H9 (cell line): ENCODE data around the gene GNLY. TPM values are rescaled to one million over a fixed set of nuclear protein-coding genes. Genes with fewer than 3 reads are reported as not detected.

Experiments
- DNase-seq: peaks from one replicate; pipeline ENCODE4 v3.0.0-alpha.2; 2017
- H2AFZ ChIP-seq: one replicate; pipeline ENCODE4 v1.6.1; 2013; ENCODE audit warnings: mild to moderate bottlenecking, low read length, control low read depth, moderate library complexity
- H2AK5ac ChIP-seq: 2 replicates; pipeline ENCODE4 v1.6.1; 2013; ENCODE audit warnings: low read length, control low read depth, mixed read lengths; ENCODE audit not compliant: insufficient read length
- H2BK120ac ChIP-seq: one replicate; pipeline ENCODE4 v1.6.1; 2013; ENCODE audit warnings: low read depth, mild to moderate bottlenecking, low read length, control low read depth, inconsistent platforms; ENCODE audit not compliant: poor library complexity, severe bottlenecking
- H2BK12ac ChIP-seq: 2 replicates; pipeline ENCODE4 v1.6.1; 2013; ENCODE audit warnings: low read length, control low read depth, mixed read lengths, low read depth; ENCODE audit not compliant: insufficient read length
- H2BK15ac ChIP-seq: 2 replicates; pipeline ENCODE4 v1.6.1; 2013; ENCODE audit warnings: low read depth, low read length, control low read depth
- H2BK20ac ChIP-seq: one replicate; pipeline ENCODE4 v1.6.1; 2013; ENCODE audit warnings: low read depth, mild to moderate bottlenecking, low read length, control low read depth, inconsistent platforms; ENCODE audit not compliant: poor library complexity, severe bottlenecking
- H2BK5ac ChIP-seq: 2 replicates; pipeline ENCODE4 v1.6.1; 2013; ENCODE audit warnings: low read length, control low read depth, mixed read lengths; ENCODE audit not compliant: insufficient read length
- H3K14ac ChIP-seq: 2 replicates; pipeline ENCODE4 v1.6.1; 2013; ENCODE audit warnings: low read length, control low read depth; ENCODE audit not compliant: insufficient read depth
- H3K18ac ChIP-seq: 2 replicates; pipeline ENCODE4 v1.6.1; 2013; ENCODE audit warnings: low read depth, mild to moderate bottlenecking, mixed read lengths, low read length, control low read depth; ENCODE audit not compliant: insufficient read length
- H3K23ac ChIP-seq: 2 replicates; pipeline ENCODE4 v1.6.1; 2013; ENCODE audit warnings: low read length, control low read depth, mixed read lengths, low read depth; ENCODE audit not compliant: insufficient read length
- H3K23me2 ChIP-seq: 2 replicates; pipeline ENCODE4 v1.6.1; 2013; ENCODE audit warnings: low read depth, mild to moderate bottlenecking, mixed read lengths, low read length, control low read depth; ENCODE audit not compliant: insufficient read length, poor library complexity, severe bottlenecking
- H3K27ac ChIP-seq: 2 replicates; pipeline ENCODE4 v1.5.1; 2013; ENCODE audit warnings: low read length, control low read depth, mixed read lengths, low read depth; ENCODE audit not compliant: insufficient read length
- H3K27me3 ChIP-seq: 2 replicates; pipeline ENCODE4 v1.6.1; 2013; ENCODE audit warnings: low read length, control low read depth, inconsistent platforms; ENCODE audit not compliant: insufficient read depth
- H3K4ac ChIP-seq: 2 replicates; pipeline ENCODE4 v1.6.1; 2013; ENCODE audit warnings: low read depth, mild to moderate bottlenecking, control low read depth, inconsistent platforms, low read length, moderate library complexity
- H3K4me1 ChIP-seq: 2 replicates; pipeline ENCODE4 v1.6.1; 2013; ENCODE audit warnings: low read length, control low read depth, inconsistent platforms; ENCODE audit not compliant: insufficient read depth
- H3K4me2 ChIP-seq: 2 replicates; pipeline ENCODE4 v1.6.1; 2013; ENCODE audit warnings: low read length, control low read depth, mixed read lengths; ENCODE audit not compliant: insufficient read length, insufficient read depth
- H3K56ac ChIP-seq: 2 replicates; pipeline ENCODE4 v1.6.1; 2013; ENCODE audit warnings: low read depth, mild to moderate bottlenecking, mixed read lengths, low read length, control low read depth; ENCODE audit not compliant: insufficient read length
- H3K79me1 ChIP-seq: 2 replicates; pipeline ENCODE4 v1.6.1; 2013; ENCODE audit warnings: low read depth, mild to moderate bottlenecking, moderate library complexity, low read length, control low read depth, inconsistent platforms; ENCODE audit not compliant: insufficient read depth, poor library complexity, severe bottlenecking
- H3K79me2 ChIP-seq: 2 replicates; pipeline ENCODE4 v1.6.1; 2013; ENCODE audit warnings: low read length, control low read depth, inconsistent platforms; ENCODE audit not compliant: insufficient read depth
- H3K9ac ChIP-seq: 2 replicates; pipeline ENCODE4 v1.6.1; 2013; ENCODE audit warnings: low read length, control low read depth, mixed read lengths; ENCODE audit not compliant: insufficient read length; ENCODE audit errors: extremely low read depth
- H3K9me3 ChIP-seq: one replicate; pipeline ENCODE4 v1.6.1; 2013; ENCODE audit warnings: low read depth, low read length, inconsistent platforms; ENCODE audit not compliant: control insufficient read depth
- H3T11ph ChIP-seq: one replicate; pipeline ENCODE4 v1.6.1; 2013; ENCODE audit warnings: mild to moderate bottlenecking, low read length, control low read depth, inconsistent platforms
- H4K20me1 ChIP-seq: one replicate; pipeline ENCODE4 v1.6.1; 2013; ENCODE audit not compliant: control insufficient read depth, insufficient read length, insufficient read depth
- H4K5ac ChIP-seq: 2 replicates; pipeline ENCODE4 v1.6.1; 2013; ENCODE audit warnings: low read depth, mild to moderate bottlenecking, mixed read lengths, low read length, control low read depth; ENCODE audit not compliant: insufficient read length
- H4K8ac ChIP-seq: replicated peaks from 2 replicates; pipeline ENCODE4 v1.6.1; 2013; ENCODE audit warnings: low read length, control low read depth, mixed read lengths, low read depth; ENCODE audit not compliant: insufficient read length
- H4K91ac ChIP-seq: 2 replicates; pipeline ENCODE4 v1.6.1; 2013; ENCODE audit warnings: low read depth, mild to moderate bottlenecking, moderate library complexity, mixed read lengths, low read length, control low read depth; ENCODE audit not compliant: insufficient read length
- H3K27ac Mint-ChIP-seq, 3 experiments: 2 replicates in 2 of 3; 3 replicates in 1 of 3; pipeline ENCODE4 v1.8.0; 2020 to 2021; ENCODE audit warnings: mixed read lengths in 3 of 3, mild to moderate bottlenecking in 1 of 3, moderate library complexity in 1 of 3
- H3K27me3 Mint-ChIP-seq: 2 replicates; pipeline ENCODE4 v1.8.0; 2021; ENCODE audit warnings: low read depth, mild to moderate bottlenecking, moderate library complexity, mixed read lengths
- H3K36me3 Mint-ChIP-seq, 3 experiments: 2 replicates in 2 of 3; 3 replicates in 1 of 3; pipeline ENCODE4 v1.8.0; 2020 to 2021; ENCODE audit warnings: low read depth in 3 of 3, mixed read lengths in 3 of 3; ENCODE audit not compliant: insufficient read depth in 1 of 3
- H3K4me1 Mint-ChIP-seq, 2 experiments: 2 replicates each; pipeline ENCODE4 v1.8.0; 2020; ENCODE audit warnings: mixed read lengths in 2 of 2
- H3K4me3 Mint-ChIP-seq, 2 experiments: 2 replicates in 1 of 2; 3 replicates in 1 of 2; pipeline ENCODE4 v1.8.0; 2020 to 2021; ENCODE audit warnings: mild to moderate bottlenecking in 2 of 2, mixed read lengths in 2 of 2, moderate library complexity in 1 of 2
- H3K9me3 Mint-ChIP-seq, 2 experiments: 2 replicates in 1 of 2; 3 replicates in 1 of 2; pipeline ENCODE4 v1.8.0; 2020; ENCODE audit warnings: mild to moderate bottlenecking in 2 of 2, mixed read lengths in 2 of 2, moderate library complexity in 1 of 2
- WGBS: extraction: QIAGEN DNeasy Blood & Tissue Kit; methylation state at CpG from one replicate; pipeline ENCODE4 v1.1.7; 2013; ENCODE audit warnings: missing lambda C conversion rate, low lambda C conversion rate, mixed read lengths; ENCODE audit not compliant: insufficient read length; ENCODE audit errors: extremely low coverage; 5-methylcytosine and 5-hydroxymethylcytosine counted together
- total RNA-seq: library from RNA; stranded (reverse); gene quantifications from 2 replicates; pipeline ENCODE4 v1.2.1, GENCODE V29; 2021
- TF ChIP-seq, protein P1 (sequence below): fragments of 200-600 bp; sonication (generic); conservative IDR thresholded peaks from 3 replicates; pipeline ENCODE4 v1.8.0; 2021; ENCODE audit warnings: antibody characterized with exemption, mild to moderate bottlenecking

Gene GNLY
- total RNA-seq, 1 experiment from 2014 or later = not detected

DNA sequence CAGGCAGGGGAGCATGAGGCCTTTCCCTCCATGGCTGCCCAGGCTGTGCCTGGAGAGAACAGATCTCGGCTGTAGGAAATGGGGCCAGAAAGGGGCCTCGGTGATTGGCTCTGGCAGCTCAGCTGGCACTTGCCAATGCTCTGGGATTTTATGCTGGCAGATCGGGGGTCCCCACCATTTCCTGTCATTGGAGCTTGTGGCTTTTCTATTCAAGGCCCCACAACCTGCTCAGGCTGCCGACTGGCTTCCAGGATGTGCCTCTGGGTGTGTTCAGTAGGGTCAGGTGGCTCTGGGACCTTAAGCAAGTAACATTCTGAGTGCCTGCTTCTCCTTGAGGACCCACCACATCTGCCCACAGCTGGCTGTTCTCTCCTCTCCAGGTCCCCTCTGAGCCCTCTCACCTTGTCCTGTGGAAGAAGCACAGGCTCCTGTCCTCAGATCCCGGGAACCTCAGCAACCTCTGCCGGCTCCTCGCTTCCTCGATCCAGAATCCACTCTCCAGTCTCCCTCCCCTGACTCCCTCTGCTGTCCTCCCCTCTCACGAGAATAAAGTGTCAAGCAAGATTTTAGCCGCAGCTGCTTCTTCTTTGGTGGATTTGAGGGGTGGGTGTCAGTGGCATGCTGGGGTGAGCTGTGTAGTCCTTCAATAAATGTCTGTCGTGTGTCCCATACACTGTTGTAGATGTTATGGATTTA, 4.2 kb downstream of the GNLY start:
- Mint-ChIP-seq H3K36me3 (no peaks in the 10 kb centered on the region), H3K9me3 (no peaks in the 10 kb centered on the region), H3K4me1 (peaks cover 16 to 28% of the 10 kb centered on the region in 2 experiments), H3K27me3 (peaks cover 4% of the 10 kb centered on the region), H3K4me3 (no peak overlapping the region), H3K27ac (no peak overlapping the region; a peak in 1 of 7 replicates)
- TF ChIP-seq, protein P1, sequence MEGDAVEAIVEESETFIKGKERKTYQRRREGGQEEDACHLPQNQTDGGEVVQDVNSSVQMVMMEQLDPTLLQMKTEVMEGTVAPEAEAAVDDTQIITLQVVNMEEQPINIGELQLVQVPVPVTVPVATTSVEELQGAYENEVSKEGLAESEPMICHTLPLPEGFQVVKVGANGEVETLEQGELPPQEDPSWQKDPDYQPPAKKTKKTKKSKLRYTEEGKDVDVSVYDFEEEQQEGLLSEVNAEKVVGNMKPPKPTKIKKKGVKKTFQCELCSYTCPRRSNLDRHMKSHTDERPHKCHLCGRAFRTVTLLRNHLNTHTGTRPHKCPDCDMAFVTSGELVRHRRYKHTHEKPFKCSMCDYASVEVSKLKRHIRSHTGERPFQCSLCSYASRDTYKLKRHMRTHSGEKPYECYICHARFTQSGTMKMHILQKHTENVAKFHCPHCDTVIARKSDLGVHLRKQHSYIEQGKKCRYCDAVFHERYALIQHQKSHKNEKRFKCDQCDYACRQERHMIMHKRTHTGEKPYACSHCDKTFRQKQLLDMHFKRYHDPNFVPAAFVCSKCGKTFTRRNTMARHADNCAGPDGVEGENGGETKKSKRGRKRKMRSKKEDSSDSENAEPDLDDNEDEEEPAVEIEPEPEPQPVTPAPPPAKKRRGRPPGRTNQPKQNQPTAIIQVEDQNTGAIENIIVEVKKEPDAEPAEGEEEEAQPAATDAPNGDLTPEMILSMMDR = no peak
- Histone ChIP-seq H3T11ph (no peak overlapping the region), H2BK20ac (no peak overlapping the region), H2AFZ (no peak overlapping the region), H3K4me2 (no peak overlapping the region), H3K79me1 (no peaks in the 10 kb centered on the region), H2BK12ac (no peak overlapping the region), H3K14ac (no peak overlapping the region), H2BK5ac (no peak overlapping the region), H2BK15ac (no peak overlapping the region), H2AK5ac (no peak overlapping the region), H4K20me1 (no peaks in the 10 kb centered on the region), H2BK120ac (no peak overlapping the region), H4K5ac (no peak overlapping the region), H3K56ac (no peak overlapping the region), H4K91ac (no peak overlapping the region), H4K8ac (no peak overlapping the region), H3K9ac (no peak overlapping the region), H3K9me3 (no peaks in the 10 kb centered on the region), H3K23ac (no peak overlapping the region), H3K18ac (no peak overlapping the region), H3K23me2 (no peaks in the 10 kb centered on the region), H3K79me2 (no peaks in the 10 kb centered on the region), H3K4ac (no peak overlapping the region), H3K4me1 (no peaks in the 10 kb centered on the region; the same call in 1 of the 2 replicates), H3K27me3 (no peaks in the 10 kb centered on the region), H3K27ac (no peak overlapping the region)
- DNase-seq = no peak
- WGBS = no CpG with 5 or more reads among the region's 11 CpGs
